GM21786 (cell line): Measurements from ENCODE around the gene RAI14.

ENCODE experiments used
- ATAC-seq: cut with Tn5 transposase; IDR thresholded peaks from one replicate; pipeline ENCODE4 v1.9.1; 2021; ENCODE audit not compliant: unreplicated experiment

RAI14 gene

DNA sequence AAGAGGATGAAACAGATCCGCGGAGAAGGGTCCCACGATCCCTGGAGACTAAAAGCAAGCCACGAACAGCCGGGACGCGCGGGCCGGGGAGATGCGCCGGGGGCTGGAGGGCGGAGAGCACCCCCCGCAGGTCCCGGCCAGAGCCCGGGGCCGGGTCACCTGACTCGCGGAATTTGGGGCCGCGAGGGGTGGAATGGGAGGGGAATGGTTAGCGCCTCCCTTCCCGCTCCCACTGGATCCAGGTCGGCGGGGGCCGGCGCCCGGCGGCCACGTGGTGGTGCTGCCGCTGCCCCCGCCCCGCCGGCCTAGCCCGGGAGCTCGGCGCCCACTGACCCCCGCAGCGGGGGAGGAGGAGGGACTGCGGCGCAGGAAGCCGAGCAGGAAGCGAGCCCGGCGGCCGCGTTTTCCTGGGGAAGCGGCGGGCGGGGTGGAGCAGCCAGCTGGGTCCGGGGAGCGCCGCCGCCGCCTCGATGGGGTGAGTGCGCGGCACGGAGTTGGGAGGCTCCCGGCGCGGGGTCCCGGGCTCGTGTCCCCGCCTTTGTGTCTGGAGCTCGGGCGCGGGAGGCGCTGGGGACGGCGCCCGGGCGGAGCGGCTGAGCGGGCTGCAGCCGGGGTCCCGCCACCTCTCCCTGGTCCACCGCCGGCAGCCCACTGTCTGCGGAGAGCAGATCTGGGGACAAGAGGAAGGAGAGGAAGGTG is at the start of gene RAI14:
Gene RAI14, plus strand, starts transcription at position 328 of the 699 bp plus-strand sequence. CDS start 30,592 bp downstream, outside the sequence.
- ATAC-seq = no peak

- no peak for ATAC-seq
These were observed 47.8 kb upstream of the RAI14 start for GRCh38 chr5:34608368-34608767.

DNA sequence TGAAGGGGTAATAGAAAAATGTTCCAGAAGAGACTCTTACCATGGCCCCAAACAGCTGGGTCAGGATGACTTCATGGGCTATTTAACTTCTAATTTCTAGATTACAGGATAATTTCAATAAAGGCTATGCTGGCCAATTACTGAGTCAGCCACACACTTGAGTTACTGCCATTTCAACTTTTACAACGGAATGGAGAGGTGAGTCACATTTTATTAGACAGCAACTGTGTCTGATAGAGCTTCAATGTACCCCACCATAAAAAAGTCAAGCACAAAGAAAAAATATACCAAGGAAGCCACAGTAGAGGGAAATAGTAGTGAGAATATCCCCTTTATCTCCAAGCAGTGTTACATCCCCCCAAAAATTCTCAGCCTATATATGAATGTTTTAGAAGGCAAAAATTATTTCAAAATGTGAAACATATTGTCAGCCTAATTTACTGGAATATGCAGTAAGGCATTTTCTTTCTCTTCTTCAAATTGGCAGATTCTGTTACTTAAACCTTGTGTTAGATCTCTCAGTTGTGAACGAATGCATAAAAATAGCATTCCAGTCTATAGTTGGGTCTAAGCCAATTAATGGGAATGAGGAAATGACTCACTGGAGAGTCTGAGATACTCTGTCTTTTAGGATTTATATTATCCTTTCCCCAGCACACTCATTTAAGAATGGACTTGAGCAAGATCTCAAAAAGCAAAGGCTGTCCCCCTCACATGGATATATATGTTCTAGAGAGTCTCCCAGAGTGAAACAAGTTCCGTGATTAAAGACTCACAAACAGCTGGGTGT is 47.1 kb upstream of the RAI14 start:
- ATAC-seq = no peak

DNA sequence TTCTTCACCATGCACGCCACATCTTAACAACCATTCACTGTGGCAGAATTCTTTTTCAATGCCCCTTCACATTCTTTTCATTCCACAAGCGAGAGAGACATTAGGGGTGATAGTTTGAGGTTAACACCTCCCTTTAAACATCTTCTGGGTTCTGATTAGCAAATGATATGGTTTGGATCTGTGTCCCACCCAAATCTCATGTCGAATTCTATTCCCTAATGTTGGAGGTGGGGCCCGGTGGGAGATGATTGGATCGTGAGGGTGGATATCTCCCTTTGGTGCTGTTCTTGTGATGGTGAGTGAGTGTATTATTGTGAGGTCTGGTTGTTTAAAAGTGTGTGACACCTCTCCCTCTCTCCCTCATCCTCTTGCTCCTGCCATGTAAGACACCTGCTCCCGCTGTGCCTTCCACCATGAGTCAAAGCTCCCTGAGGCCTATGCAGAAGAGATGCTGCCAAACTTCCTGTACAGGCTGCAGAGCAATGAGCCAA is 46.1 kb upstream of the RAI14 start:
- ATAC-seq = no peak

GRCh38 chr5:34610546-34610945 is 45.6 kb upstream of the RAI14 start:
- ATAC-seq = no peak

GRCh38 chr5:34611464-34612415 is 44.4 kb upstream of the RAI14 start:
- no peak for ATAC-seq

- no peak for ATAC-seq
These were observed 39.5 kb upstream of the RAI14 start for GRCh38 chr5:34616651-34617050.

DNA sequence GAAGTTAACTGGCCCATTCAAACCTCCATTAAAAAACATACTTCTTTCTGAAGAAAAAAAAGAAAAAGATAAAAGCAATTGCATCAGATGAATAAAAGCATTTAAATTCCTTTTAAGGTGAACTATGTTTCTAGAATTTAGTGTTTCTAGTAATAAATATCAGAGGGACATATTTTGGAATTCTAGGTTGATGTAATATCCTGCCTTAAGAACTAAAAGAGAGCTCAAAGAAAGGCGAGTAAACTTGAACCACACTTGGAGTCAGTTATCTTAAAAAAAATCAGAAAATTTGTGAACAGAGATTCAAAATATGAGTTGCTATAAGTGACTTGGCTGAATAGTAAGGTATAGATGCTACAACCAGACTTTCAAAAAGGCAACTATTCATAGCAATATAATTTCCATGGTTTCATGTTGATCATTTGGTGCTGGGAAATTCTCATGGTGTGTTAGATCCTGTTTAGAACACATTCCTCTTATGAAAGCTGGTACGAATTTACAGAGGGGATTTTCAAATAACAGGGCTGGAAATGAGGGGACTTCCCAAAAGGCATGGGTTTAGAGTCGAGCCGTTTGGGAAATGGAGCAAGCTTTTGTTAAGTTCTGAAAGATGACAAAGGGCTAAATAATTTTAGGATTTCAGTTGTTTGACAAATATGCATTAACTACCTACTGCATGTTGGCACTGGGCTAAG is 37.6 kb upstream of the RAI14 start:
- no peak for ATAC-seq

GRCh38 chr5:34620185-34620584 is 35.9 kb upstream of the RAI14 start:
- ATAC-seq = no peak

GRCh38 chr5:34621277-34622097 is 34.6 kb upstream of the RAI14 start:
- ATAC-seq = no peak

DNA sequence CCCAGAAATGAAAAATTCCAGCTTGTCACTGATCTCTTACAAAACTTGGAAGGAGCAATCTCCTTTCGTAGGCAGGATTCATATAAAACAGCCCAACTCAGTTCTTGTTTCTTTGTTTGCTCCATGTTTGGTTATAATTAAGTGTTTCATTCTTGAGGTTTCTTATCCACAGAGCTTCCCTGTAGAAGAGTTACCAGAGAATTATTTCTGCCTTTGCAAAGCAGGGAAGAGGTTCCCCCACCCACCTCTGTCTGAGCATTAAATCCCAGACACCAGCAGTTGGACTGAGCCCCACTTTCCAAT is 34.1 kb upstream of the RAI14 start:
- no peak for ATAC-seq

DNA sequence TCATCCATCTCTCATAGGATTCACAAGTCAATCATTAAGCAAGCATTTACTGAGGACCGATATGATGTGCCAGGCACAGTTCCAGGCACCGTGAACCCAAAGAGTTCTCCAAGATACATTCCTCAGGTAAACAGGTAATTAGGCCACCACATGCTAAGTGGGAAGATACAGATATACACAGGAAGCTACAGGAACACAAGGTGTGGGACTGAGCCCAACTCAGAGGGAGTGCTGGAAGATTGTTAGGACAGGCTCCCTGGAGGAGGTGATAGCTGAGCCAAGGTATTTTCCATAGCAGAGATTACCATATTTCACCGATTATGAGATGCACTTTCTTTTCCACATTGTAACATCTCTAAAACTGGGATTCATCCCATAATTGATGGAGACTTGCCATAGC is 31.4 kb upstream of the RAI14 start:
- no peak for ATAC-seq

DNA sequence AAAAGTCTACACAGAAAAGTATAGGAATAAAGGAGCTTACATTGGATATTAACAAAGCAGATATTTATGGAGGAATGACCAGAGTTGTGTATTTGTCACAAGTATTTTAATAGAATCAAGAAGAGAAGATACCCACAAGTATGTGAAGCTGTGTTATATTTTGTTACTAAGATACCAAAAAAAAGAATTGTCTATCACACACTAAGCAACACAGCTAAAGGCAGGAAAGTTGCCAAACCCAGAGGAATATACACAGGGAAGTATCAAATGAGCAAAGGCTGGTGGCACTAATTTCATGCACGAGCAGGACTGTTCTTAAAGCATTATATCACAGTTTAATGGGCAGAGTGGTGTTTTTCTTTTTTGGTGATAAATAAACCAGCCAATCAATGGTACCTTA is 30.9 kb upstream of the RAI14 start:
- no peak for ATAC-seq

- ATAC-seq = no peak
These were observed 30.1 kb upstream of the RAI14 start for GRCh38 chr5:34626036-34626435.

DNA sequence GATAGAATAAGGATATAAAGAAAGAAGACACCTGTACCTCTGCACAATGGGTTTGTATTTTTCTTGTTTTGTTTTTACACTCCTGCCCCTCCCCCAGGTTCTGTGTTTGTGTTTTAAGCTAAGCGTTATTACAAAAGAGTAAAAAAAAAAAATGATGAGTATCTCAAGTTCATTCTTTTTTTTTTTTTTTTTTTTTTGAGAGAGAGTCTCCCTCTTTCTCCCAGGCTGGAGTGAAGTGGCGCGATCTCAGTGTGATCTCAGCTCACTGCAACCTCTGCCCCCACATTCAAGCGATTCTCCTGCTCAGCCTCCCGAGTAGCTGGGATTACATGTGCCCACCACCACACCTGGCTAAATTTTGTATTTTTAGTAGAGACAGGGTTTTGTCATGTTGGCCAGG is 29.4 kb upstream of the RAI14 start:
- no peak for ATAC-seq

- no peak for ATAC-seq
These were observed 28.3 kb upstream of the RAI14 start for GRCh38 chr5:34627794-34628193.

DNA sequence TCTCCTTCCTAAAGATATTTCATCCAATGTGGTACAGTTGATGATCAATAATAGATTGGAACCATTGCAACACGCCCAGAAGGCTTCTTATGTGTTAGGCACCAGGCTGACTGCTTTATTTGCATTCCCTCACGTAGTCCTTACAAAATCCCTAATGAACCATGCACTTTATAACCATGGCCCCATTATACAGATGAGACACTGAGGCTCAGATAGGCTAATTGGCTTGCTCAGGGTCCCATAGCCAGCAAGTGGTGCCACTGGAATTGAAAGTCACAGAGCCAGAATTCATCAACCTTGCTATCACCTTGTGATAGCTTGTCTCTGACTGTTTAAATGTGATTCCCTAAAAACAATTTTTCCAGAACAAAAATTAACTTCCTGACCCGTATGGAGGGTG is 27.8 kb upstream of the RAI14 start:
- no peak for ATAC-seq

- no peak for ATAC-seq
These were observed 25.5 kb upstream of the RAI14 start for GRCh38 chr5:34630596-34630995.

DNA sequence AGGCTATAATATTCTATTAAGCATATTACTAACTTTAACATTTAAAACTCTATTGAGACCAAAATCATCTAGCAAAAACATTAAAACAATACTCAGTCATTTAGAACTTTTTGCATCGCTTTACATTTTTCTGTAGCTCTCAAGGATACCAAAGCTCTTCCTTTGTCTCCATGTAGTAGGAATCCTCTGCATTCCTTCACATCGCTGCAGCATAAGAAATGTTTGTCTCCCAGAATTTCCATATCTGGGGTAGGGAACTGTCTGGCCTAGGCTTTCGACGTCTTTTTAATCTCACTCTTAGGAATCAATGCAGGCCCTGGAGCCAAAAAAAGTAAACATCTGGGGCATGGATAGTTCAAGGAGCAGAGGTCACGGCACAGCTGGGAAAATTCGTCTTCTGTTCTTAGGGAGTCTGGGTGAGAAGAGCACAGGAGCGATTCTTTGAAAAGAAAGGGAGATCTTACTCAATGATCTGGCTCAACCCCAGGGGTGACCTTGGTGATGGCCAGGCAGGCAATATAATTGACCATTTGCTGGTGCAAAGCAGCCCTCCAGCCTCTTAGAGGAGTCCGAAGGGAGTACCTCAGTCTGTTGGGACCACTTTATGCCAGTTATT is 23.2 kb upstream of the RAI14 start:
- ATAC-seq = no peak
